ENCODE data around the gene TCTN2. TPM values are rescaled to one million over a fixed set of nuclear protein-coding genes. Genes with fewer than 3 reads are reported as not detected.

The TCTN2 gene
- total and polyA plus RNA-seq, 12 donors, result 4.8 to 17.9 (median 8.4) TPM

DNA sequence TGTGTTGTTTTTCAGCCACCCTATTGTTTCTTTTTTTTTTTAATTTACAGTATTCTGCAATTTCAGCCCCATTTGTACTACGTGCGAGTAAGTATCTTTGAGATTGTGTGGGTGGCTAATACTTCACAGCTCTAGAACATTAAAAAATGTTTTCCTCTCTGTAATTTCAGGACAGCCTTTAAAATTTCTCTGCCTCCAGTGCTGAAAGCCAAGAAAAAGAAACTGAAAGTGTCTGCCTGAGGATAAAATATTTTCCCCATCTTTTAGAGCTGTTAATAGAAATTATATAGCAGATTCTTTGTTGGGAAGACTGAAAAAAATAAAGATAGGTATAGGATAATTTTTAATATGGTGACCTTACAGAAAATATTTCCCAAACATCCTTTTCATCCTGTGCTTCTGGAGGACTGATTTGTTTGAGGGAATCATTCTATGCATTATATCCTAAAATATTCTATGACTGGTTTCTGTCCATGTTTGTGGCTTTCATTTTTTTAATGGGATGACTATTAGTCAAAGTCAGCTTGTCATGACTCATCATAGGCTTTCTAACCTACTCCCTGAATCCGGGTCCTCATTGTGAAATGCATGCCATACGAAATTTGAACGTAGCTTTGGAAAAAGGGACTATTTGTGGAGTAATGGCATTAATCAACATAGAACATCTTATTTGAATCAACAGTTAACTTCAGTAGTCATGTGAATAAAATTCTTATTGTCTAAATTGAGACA lies 10.8 kb upstream of the TCTN2 start:
- H3K27me3 ChIP-seq, result no peaks in the 10 kb centered on the region
- TF ChIP-seq, protein P1, sequence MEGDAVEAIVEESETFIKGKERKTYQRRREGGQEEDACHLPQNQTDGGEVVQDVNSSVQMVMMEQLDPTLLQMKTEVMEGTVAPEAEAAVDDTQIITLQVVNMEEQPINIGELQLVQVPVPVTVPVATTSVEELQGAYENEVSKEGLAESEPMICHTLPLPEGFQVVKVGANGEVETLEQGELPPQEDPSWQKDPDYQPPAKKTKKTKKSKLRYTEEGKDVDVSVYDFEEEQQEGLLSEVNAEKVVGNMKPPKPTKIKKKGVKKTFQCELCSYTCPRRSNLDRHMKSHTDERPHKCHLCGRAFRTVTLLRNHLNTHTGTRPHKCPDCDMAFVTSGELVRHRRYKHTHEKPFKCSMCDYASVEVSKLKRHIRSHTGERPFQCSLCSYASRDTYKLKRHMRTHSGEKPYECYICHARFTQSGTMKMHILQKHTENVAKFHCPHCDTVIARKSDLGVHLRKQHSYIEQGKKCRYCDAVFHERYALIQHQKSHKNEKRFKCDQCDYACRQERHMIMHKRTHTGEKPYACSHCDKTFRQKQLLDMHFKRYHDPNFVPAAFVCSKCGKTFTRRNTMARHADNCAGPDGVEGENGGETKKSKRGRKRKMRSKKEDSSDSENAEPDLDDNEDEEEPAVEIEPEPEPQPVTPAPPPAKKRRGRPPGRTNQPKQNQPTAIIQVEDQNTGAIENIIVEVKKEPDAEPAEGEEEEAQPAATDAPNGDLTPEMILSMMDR (IDR thresholded peaks at IDR 0.05), result no peak
- no peak for TF ChIP-seq POLR2A (IDR thresholded peaks at IDR 0.05)
- intact Hi-C loops (cut with DNase I), result no loop called here
- H3K4me3 ChIP-seq, result no peak overlapping the region
- WGBS, 4 donors, result 48 to 66% (median 60%) methylated on average over 5 of the region's 5 CpGs
- DNase-seq, result no peak
- H3K36me3 ChIP-seq (replicated peaks in 1 of 2), result peaks cover 0 to 25% of the 10 kb centered on the region in 2 donors
- H3K9me3 ChIP-seq (replicated peaks in 1 of 3), result no peaks in the 10 kb centered on the region
- H3K4me1 ChIP-seq (replicated peaks in 1 of 2), result no peaks in the 10 kb centered on the region
- H3K27ac ChIP-seq, result peak overlapping the region in 1 of 5 donors; percentile 23

DNA sequence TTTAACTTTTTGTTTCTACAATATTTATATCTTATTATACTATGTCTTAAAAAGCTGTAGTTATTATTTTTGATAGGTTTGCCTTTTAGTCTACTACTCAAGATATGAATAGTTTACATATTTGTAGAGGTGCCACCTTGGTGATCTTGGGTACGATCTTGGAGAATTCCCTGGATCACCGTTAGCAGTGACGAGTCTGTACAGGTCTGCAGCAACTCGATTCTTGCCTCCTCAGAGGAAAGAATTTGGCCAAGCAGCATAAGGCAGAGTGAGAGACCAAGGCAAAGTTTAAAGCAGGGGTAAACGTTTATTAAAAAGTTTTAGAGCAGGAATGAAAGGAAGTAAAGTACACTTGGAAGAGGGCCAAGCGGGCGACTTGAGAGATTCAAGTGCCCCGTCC lies 3.1 kb upstream of the TCTN2 start:
- DNase-seq, result no peak

GRCh38 chr12:123671876-123672275 lies 963 bp downstream of the TCTN2 start:
- Histone ChIP-seq H3K27ac (no peak overlapping the region), H3K27me3 (no peaks in the 10 kb centered on the region), H3K9me3 (replicated peaks in 1 of 3) (no peaks in the 10 kb centered on the region), H3K36me3 (replicated peaks in 1 of 2) (peaks cover 0 to 12% of the 10 kb centered on the region in 2 donors), H3K4me3 (peak overlapping the region in 1 of 4 donors; percentile 98), H3K4me1 (replicated peaks in 1 of 2) (peaks cover 5 to 13% of the 10 kb centered on the region in 2 donors)
- 71 to 83% (median 73%) methylated on average over 6 of the region's 6 CpGs; no CpG with 5 or more reads in 1 of the 4 donors for WGBS, 4 donors
- no peak for DNase-seq
- no peak for TF ChIP-seq POLR2A (IDR thresholded peaks at IDR 0.05)
- TF ChIP-seq, protein P1 (IDR thresholded peaks at IDR 0.05), result no peak
- intact Hi-C loops (cut with DNase I), result no loop called here

More for the DNA sequence above, 3.1 kb upstream of the TCTN2 start:
- Histone ChIP-seq H3K9me3 (replicated peaks in 1 of 3) (no peaks in the 10 kb centered on the region), H3K27ac (no peak overlapping the region), H3K4me1 (replicated peaks in 1 of 2) (peaks cover 5 to 13% of the 10 kb centered on the region in 2 donors), H3K36me3 (replicated peaks in 1 of 2) (no peaks in the 10 kb centered on the region), H3K27me3 (no peaks in the 10 kb centered on the region), H3K4me3 (no peak overlapping the region)
- intact Hi-C loops (cut with DNase I), result no loop called here
- 79 to 85% (median 85%) methylated on average over 5 to 8 of the region's 8 CpGs for WGBS, 4 donors
- TF ChIP-seq, protein P1 (IDR thresholded peaks at IDR 0.05), result no peak
- TF ChIP-seq POLR2A (IDR thresholded peaks at IDR 0.05), result no peak

DNA sequence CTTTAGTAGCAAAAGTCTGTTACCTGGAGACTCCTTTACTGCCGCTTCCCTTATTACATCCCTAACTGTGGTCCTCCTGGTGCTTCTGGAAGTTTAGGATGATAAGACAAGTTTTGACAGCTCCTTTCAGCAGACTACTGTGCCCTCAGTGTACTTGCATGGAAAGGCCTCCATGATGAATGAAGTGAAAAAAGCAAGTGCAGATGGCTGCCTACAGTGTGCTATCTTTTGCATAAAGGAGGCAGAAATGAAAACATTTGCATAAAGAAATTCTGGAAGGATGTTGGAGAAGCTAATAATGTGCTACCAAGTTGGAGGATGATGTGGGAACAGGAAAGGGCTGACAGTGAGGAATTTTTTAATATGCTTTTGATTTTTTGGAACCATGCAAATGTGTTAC lies 4.5 kb downstream of the TCTN2 start:
- no peak for DNase-seq

More for the DNA sequence above, 4.5 kb downstream of the TCTN2 start:
- no peak for TF ChIP-seq POLR2A (IDR thresholded peaks at IDR 0.05)
- TF ChIP-seq, protein P1 (IDR thresholded peaks at IDR 0.05), result no peak
- no peaks in the 10 kb centered on the region for H3K27me3 ChIP-seq
- intact Hi-C loops (cut with DNase I), result no loop called here
- H3K4me3 ChIP-seq, result no peak overlapping the region
- H3K36me3 ChIP-seq (replicated peaks in 1 of 2), result peaks cover 0 to 13% of the 10 kb centered on the region in 2 donors
- H3K4me1 ChIP-seq (replicated peaks in 1 of 2), result peaks cover 5 to 13% of the 10 kb centered on the region in 2 donors
- no peaks in the 10 kb centered on the region for H3K9me3 ChIP-seq (replicated peaks in 1 of 3)
- no peak overlapping the region for H3K27ac ChIP-seq
- 89 to 100% (median 96%) methylated on average over 1 of the region's 1 CpG for WGBS, 4 donors
